Ecto neural progenitor cell (in vitro differentiated cells): ENCODE data around the gene GPR119.
"Not testable (repeated sequence)": the region's sequence is repeated elsewhere in the genome, so short reads cannot be mapped to it uniquely, and the experiment has no call there.

Source experiments
- DNase-seq: peaks from one replicate; pipeline ENCODE4 v3.0.0-alpha.2; 2018; ENCODE audit warnings: low spot score

The GPR119 gene

GRCh38 chrX:130339408-130340222 lies 45.9 kb downstream of the GPR119 start, which contains the start of gene SLC25A14:
Gene SLC25A14 (plus strand): TSS chrX:130339919. CDS start chrX:130340279, 360 bp downstream.
- peak; percentile 69 for DNase-seq

- not testable (repeated sequence) for DNase-seq
Measured at GRCh38 chrX:130338869-130339268, 46.6 kb downstream of the GPR119 start.

- DNase-seq = no peak
Measured at GRCh38 chrX:130336531-130336930, 48.9 kb downstream of the GPR119 start.
